Caki2 (cell line): Measurements from ENCODE around the gene ITIH4. TPM values are rescaled to one million over a fixed set of nuclear protein-coding genes. Genes with fewer than 3 reads are reported as not detected.

ENCODE experiments used
- DNase-seq: peaks from one replicate; pipeline ENCODE4 v3.0.0-alpha.2; 2015; ENCODE audit warnings: low read depth
- in situ Hi-C: cut with HindIII; loops from 2 replicates; pipeline ENCODE4 v1.10.0; 2016; ENCODE audit warnings: low sequenced_read_pairs, low pct_unique_long_range_greater_than_20kb, mixed read lengths
- total RNA-seq: library from RNA; depleted of rRNA; stranded (reverse); fragments of >200 nt; shearing (Covaris generic); gene quantifications from 2 replicates; pipeline ENCODE4 v1.2.3, GENCODE V29; 2014; ENCODE audit warnings: low replicate concordance

Gene ITIH4
- total RNA-seq, 1 experiment from 2014 or later, result not detected

GRCh38 chr3:52854013-52854412, 23.5 kb upstream of the ITIH4 start:
- in situ Hi-C loops, result no loop called here
- DNase-seq, result no peak

- in situ Hi-C loops, result no loop called here
- no peak for DNase-seq
Observed at GRCh38 chr3:52852419-52852818, 21.9 kb upstream of the ITIH4 start.

GRCh38 chr3:52851348-52851747, 20.9 kb upstream of the ITIH4 start:
- in situ Hi-C loops, result no loop called here
- peak; percentile 54 for DNase-seq

GRCh38 chr3:52849656-52850055, 19.2 kb upstream of the ITIH4 start:
- in situ Hi-C loops, result no loop called here

DNA sequence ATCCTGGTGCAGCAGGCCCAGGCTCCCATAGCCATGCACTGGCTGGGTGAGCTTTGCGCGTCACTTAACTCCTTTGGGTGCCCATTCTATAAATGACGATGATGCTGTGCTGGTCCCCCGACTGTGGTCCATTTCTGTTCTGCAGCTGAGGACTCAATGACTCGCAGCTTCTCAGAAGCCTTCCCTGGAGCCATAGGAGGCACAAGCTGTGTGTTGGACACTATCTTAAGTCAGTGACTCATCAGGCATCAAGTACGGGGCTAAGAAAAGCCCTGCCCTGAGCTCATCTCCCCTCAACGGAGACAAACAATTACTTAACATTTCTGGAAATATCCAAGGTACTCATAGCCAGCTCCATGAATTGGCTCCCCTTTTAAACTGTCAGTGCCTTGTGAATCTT, 18.1 kb upstream of the ITIH4 start:
- in situ Hi-C loops, result no loop called here
- DNase-seq, result no peak

More at GRCh38 chr3:52849656-52850055, 19.2 kb upstream of the ITIH4 start:
- DNase-seq, result no peak

DNA sequence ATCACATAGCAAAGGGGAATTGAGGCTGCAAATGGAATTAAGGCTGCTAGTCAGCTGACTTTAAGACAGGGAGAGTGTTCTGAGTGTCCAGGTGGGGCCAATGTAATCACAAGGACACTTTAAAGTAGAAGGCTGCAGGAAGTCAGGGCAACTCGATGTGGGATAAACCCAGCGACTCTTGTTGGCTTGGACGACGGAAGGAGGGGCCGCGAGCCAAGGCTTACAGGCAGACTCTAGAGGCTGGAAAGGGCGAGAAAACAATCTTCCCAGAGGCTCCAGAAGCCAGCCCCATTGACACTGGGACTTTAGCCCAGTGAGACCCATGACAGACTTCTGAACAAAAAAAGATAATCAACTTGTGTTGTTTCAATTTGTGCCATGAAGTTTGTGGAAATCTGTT, 17.3 kb upstream of the ITIH4 start:
- in situ Hi-C loops, result no loop called here
- DNase-seq, result no peak

GRCh38 chr3:52847241-52847640, 16.8 kb upstream of the ITIH4 start:
- no peak for DNase-seq
- in situ Hi-C loops, result no loop called here

- in situ Hi-C loops, result no loop called here
- no peak for DNase-seq
Observed at GRCh38 chr3:52846432-52846965, 16.0 kb upstream of the ITIH4 start.

DNA sequence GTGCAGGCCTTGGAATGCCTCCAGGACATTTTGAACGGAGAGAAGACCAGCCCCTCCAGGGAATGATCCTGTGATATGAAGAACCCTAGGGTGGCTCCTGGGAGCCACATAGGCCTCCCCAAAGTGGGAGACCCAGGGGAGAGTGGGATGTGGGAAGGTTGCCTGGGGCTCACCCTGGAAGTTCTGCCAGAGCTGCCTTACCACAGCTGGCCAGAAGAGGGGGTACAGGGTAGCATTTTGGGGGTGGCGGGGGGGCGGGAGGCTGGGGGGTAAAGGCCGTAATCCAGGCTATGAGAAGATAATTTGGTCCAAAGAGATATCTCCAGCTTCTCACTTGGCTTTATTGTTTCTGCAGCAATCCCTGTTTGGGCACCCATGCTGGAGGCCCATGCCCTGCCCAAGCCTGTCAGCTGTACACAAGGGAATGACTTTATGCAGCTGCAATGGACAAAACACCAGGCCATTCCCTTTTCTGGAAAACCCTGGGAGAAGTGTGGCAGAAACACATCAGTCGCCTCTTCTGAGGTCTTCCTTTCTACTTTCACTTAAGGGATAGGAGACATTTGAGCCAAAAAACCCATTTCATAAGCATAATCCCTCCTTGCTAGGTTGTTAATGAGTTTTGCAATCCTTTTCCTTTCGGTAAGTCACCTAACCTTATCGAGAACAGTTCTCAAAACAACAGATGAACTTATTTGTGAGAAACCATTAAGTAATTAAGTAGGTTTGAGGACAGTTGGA, 15.4 kb upstream of the ITIH4 start:
- no peak for DNase-seq
- in situ Hi-C loops, result no loop called here

DNA sequence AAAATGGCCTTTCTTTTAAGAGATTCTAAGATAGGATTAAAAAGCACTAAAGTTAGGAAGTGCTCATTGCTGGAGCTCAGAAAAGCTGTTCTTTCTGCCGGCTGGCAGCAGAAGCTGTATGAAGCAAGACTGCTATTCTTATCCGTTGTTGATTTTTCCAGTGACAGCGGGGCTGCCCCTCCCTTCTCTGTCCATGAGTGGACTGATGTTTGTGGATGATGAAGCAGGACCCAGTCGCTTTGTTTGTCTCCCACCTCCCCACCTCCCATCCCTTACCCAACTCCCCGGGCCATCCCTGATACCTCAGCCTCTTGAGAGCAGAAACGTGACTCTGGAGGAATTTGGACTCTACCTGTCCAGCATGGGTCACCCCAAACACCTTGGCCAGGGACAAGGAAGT, 14.7 kb upstream of the ITIH4 start:
- in situ Hi-C loops, result no loop called here
- no peak for DNase-seq

DNA sequence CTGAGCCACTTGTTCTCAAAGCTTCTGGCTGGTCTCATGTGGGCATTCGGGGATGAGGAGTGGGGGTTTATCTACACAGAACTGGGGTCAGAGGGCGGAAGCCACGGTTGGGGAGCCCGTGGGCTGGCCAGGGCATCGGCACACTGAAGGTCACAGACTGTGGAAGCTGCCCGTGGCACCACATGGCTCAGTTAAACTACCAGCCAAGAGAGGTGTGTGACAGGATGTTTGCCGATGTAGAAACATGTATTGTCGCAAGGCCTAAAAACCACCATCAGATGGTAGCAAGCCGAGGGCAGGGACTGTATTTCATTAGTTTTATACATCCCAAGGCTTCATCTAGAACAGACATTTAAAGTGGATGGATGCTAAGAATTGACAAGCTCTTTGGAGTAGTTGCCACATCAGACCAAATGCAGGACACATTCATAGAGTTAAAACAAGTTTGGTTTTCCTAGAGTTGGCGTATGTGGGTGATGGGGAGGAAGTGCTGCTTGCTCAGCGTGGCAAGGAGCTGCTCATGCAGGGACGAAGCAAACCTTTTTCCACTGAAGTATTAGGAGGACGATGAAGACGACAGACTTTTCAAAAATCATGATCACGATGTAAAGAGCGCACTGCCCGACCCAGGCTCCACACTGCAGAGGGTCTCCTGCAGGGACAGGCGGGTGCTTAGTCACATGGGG, 14.0 kb upstream of the ITIH4 start:
- in situ Hi-C loops, result no loop called here

GRCh38 chr3:52843881-52844280, 13.4 kb upstream of the ITIH4 start:
- in situ Hi-C loops, result no loop called here
- DNase-seq, result no peak

More for the DNA sequence above, 14.0 kb upstream of the ITIH4 start:
- no peak for DNase-seq

DNA sequence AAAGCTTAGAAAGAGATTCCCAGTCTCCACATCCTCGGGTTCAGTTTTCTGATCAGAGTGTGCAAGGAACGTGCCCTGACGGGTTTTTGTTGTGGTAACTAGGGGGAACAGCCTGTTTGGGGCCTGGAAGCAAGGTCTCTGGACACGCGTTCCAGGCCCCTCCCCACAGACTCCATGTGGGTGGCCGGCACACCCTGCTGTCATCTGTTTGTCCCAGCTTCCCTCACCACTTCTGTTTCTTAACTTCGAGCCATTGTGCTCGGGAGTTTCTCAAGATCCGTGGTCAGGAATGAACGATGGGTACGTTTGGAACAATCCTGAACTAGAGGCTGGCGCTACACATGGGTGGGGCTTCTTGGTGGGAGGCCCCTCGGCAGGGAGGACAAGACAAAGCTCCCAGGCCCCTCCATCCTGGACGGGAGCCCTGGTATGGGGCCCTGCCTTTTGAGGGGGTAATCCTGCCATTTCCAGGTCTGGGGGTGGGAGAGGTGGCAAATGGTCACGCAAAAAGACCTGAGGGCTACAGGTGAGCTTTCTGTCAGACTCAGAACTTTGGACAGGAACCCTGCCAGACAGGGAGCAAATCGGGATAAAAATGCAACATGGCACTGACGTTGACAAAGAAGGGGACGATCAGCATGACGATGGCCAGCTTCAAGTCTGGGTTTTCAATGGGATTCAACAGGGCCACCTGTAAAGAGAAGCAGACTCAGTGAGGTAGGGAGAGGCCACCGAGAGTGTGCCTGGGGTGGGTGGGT, 12.8 kb upstream of the ITIH4 start:
- in situ Hi-C loops, result no loop called here
- no peak for DNase-seq

- in situ Hi-C loops, result no loop called here
Observed at GRCh38 chr3:52842424-52842823, 12.0 kb upstream of the ITIH4 start.

DNA sequence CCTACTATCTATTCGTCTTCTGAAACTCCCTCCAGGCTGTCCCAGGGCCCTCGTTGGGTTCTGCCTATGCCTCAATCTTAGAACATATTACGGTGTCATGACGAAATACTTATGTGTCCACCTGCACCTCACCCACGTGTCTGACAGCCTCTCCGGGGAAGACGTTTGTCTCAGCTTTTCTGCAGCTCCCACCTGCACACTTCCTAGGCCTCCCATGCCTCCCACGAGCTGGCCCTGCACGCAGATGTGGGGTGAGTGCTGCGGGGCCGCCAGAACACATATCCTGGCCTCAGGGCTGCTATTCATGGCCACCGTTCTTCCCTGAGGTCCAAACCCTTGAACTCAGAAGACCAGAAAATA, 11.5 kb upstream of the ITIH4 start:
- in situ Hi-C loops, result no loop called here
- no peak for DNase-seq

More at GRCh38 chr3:52842424-52842823, 12.0 kb upstream of the ITIH4 start:
- no peak for DNase-seq

DNA sequence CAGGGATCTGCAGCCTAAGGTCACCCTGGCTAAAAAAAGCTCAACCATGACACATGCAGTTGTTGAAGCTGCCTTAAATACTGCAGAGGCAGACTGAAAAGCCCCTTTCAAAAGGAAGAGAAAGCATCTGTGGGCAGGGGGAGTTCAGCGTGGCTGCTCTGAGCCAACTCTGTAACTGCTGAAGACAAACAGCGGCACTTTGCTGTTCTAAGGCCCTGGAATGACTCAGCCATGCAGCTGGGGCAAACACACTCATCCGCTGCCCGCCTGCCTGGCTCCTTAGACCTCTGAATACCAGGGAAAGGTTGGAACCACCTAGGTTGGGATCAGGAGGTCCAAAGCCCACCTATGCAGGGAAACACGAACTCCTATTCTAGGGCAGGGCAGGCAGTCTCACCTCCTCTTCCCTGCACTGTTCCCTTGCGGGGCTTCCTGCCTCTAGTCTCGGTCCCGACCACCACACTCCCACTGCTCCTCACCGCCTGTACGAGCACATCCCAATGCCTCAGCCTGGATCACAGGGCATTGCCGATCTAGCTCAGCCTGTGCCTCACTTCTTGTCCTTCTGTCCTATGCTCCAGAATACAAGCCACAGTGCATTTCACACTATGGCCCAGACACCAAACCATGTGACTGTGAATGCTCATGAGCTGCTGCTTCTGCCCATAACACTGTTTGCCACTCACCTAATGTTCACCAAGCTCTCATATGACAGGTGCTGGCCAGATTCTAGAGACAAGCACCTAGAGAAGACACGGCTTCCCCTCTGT, 10.9 kb upstream of the ITIH4 start:
- in situ Hi-C loops, result no loop called here
- DNase-seq, result no peak

- in situ Hi-C loops, result no loop called here
- DNase-seq, result no peak
Observed at GRCh38 chr3:52839892-52840545, 9.5 kb upstream of the ITIH4 start.

GRCh38 chr3:52839268-52839575, 8.8 kb upstream of the ITIH4 start:
- DNase-seq, result no peak
- in situ Hi-C loops, result no loop called here
